ENCODE data around the gene PTCHD4. TPM values are rescaled to one million over a fixed set of nuclear protein-coding genes. Genes with fewer than 3 reads are reported as not detected.

PTCHD4 gene
- total and polyA plus RNA-seq, 2 of the 13 experiments (the other 11 are each of a cell fraction or from before 2014, with no cell fraction given) = 28.4 to 32.9 TPM

DNA sequence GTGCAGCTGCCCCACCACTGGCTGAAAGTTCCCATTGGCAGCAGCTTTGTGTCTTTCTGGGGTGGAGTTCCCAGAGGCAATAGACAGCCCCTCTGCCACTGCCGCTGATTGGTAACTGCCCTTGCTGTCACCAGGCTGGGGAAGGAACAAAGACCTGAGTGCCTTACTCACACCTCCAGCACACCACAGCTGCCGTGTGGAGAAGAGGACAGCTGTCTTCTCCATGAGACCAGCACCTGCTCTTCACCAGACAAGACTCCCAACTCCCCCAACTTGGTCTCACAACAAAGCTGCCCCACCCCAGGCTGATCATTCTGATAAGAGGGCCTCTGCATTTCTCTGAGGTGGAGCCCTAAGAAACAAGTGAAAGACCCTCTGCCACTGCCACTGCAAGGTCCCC is 39.7 kb upstream of the PTCHD4 start (continued):
- TF ChIP-seq, protein P1, sequence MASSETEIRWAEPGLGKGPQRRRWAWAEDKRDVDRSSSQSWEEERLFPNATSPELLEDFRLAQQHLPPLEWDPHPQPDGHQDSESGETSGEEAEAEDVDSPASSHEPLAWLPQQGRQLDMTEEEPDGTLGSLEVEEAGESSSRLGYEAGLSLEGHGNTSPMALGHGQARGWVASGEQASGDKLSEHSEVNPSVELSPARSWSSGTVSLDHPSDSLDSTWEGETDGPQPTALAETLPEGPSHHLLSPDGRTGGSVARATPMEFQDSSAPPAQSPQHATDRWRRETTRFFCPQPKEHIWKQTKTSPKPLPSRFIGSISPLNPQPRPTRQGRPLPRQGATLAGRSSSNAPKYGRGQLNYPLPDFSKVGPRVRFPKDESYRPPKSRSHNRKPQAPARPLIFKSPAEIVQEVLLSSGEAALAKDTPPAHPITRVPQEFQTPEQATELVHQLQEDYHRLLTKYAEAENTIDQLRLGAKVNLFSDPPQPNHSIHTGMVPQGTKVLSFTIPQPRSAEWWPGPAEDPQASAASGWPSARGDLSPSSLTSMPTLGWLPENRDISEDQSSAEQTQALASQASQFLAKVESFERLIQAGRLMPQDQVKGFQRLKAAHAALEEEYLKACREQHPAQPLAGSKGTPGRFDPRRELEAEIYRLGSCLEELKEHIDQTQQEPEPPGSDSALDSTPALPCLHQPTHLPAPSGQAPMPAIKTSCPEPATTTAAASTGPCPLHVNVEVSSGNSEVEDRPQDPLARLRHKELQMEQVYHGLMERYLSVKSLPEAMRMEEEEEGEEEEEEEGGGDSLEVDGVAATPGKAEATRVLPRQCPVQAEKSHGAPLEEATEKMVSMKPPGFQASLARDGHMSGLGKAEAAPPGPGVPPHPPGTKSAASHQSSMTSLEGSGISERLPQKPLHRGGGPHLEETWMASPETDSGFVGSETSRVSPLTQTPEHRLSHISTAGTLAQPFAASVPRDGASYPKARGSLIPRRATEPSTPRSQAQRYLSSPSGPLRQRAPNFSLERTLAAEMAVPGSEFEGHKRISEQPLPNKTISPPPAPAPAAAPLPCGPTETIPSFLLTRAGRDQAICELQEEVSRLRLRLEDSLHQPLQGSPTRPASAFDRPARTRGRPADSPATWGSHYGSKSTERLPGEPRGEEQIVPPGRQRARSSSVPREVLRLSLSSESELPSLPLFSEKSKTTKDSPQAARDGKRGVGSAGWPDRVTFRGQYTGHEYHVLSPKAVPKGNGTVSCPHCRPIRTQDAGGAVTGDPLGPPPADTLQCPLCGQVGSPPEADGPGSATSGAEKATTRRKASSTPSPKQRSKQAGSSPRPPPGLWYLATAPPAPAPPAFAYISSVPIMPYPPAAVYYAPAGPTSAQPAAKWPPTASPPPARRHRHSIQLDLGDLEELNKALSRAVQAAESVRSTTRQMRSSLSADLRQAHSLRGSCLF (CRISPR knock-in tag; IDR thresholded peaks at IDR 0.05; ENCODE audit: borderline replicate concordance) = no peak
- TF ChIP-seq KAT8 (CRISPR knock-in tag; IDR thresholded peaks at IDR 0.05) = no peak
- TF ChIP-seq PAF1 (CRISPR knock-in tag; IDR thresholded peaks at IDR 0.05) = no peak
- TF ChIP-seq, protein P2, sequence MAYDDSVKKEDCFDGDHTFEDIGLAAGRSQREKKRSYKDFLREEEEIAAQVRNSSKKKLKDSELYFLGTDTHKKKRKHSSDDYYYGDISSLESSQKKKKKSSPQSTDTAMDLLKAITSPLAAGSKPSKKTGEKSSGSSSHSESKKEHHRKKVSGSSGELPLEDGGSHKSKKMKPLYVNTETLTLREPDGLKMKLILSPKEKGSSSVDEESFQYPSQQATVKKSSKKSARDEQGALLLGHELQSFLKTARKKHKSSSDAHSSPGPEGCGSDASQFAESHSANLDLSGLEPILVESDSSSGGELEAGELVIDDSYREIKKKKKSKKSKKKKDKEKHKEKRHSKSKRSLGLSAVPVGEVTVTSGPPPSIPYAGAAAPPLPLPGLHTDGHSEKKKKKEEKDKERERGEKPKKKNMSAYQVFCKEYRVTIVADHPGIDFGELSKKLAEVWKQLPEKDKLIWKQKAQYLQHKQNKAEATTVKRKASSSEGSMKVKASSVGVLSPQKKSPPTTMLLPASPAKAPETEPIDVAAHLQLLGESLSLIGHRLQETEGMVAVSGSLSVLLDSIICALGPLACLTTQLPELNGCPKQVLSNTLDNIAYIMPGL (CRISPR knock-in tag; IDR thresholded peaks at IDR 0.05; ENCODE audit: borderline replicate concordance in 1 of 2, low read depth in 1 of 2) = no peak
- no peak for TF ChIP-seq ZNF430 (CRISPR knock-in tag; IDR thresholded peaks at IDR 0.05)

DNA sequence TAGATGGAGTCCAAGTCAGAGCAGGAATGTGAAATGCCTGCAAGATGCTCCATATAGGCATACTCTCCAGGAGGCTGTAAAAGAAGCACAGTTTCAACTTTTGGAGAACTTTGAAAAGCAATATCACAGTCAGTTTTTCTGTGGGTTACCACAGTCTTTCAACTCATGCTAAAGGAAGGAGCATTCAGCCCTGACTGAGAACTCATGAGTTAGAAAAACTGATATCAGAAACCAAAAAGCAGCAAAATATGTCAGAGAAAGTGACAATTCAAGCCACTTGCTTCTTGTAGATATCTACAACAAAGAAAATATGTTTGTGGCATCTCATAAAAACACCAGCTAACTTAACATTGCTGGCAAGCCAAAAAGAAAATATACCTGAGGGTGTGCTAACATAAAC is 36.1 kb upstream of the PTCHD4 start:
- Histone ChIP-seq H3K27me3 (ENCODE audit: control insufficient read depth in 1 of 2, insufficient read depth in 2 of 2, low read length in 2 of 2) (no peaks in the 10 kb centered on the region), H3K9ac (ENCODE audit: insufficient read depth, low read depth, low read length) (no peak overlapping the region), H3K4me2 (ENCODE audit: low read depth, low read length) (no peak overlapping the region), H4K20me1 (ENCODE audit: insufficient read depth, low read length) (no peaks in the 10 kb centered on the region), H3K9me3 (ENCODE audit: low read length) (no peaks in the 10 kb centered on the region), H2AFZ (ENCODE audit: low read length) (no peak overlapping the region), H3K79me2 (ENCODE audit: insufficient read depth, low read length) (no peaks in the 10 kb centered on the region), H3K4me1 (ENCODE audit: insufficient read depth, low read length) (no peaks in the 10 kb centered on the region), H3K4me3 (replicated peaks in 1 of 3; ENCODE audit: insufficient read depth in 1 of 3, low read depth in 2 of 3, low read length in 3 of 3) (no peak overlapping the region), H3K27ac (ENCODE audit: extremely low read length, insufficient read depth, low read length) (no peak overlapping the region), H3K36me3 (replicated peaks in 1 of 2; ENCODE audit: control insufficient read depth in 1 of 2, insufficient read depth in 2 of 2, low read length in 2 of 2) (no peaks in the 10 kb centered on the region)
- ChIA-PET CTCF (ENCODE audit: low intra/inter-chr PET ratio, low total read pairs) (no interaction called here), POLR2A (no interaction called here)
- no peak for ATAC-seq
- DNase-seq (ENCODE audit: low spot score) = no peak
- intact Hi-C loops (cut with micrococcal nuclease; ENCODE audit: unreplicated experiment) (no loop called here), in situ Hi-C loops (cut with HindIII; ENCODE audit: extremely low pct_ligation_motif_present, low pct_unique_long_range_greater_than_20kb) (no loop called here)
- FAIRE-seq = no peak
- BruUV-seq (replicated peaks) = no TSS peak
- TF ChIP-seq MLLT10 (CRISPR knock-in tag; IDR thresholded peaks at IDR 0.05) (no peak), MED8 (CRISPR knock-in tag; IDR thresholded peaks at IDR 0.05; ENCODE audit: insufficient replicate concordance) (no peak), ATF7 (IDR thresholded peaks at IDR 0.05) (no peak), ATF7 (CRISPR knock-in tag; IDR thresholded peaks at IDR 0.05) (no peak), ELF4 (CRISPR knock-in tag; IDR thresholded peaks at IDR 0.05; ENCODE audit: borderline replicate concordance) (no peak), CHD4 (IDR thresholded peaks at IDR 0.05; ENCODE audit: borderline replicate concordance, low read length) (no peak), CREM (IDR thresholded peaks at IDR 0.05) (no peak), CREM (CRISPR knock-in tag; IDR thresholded peaks at IDR 0.05) (no peak), TOPORS (CRISPR knock-in tag; IDR thresholded peaks at IDR 0.05) (no peak), ZNF383 (CRISPR knock-in tag; IDR thresholded peaks at IDR 0.05; ENCODE audit: borderline replicate concordance) (no peak)
- TF ChIP-seq, protein P3, sequence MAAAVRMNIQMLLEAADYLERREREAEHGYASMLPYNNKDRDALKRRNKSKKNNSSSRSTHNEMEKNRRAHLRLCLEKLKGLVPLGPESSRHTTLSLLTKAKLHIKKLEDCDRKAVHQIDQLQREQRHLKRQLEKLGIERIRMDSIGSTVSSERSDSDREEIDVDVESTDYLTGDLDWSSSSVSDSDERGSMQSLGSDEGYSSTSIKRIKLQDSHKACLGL (CRISPR knock-in tag; IDR thresholded peaks at IDR 0.05) = no peak
- TF ChIP-seq, protein P4, sequence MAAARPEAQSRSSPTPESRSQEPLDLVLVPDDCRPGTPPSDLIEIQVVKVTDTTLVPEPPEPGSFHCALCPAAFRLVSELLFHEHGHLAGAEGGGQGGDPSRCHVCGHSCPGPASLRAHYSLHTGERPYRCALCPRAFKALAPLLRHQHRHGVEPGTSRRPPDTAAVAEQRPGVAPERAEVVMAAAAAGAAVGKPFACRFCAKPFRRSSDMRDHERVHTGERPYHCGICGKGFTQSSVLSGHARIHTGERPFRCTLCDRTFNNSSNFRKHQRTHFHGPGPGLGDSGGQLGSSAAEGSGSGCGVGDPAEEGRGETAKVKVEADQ (CRISPR knock-in tag; IDR thresholded peaks at IDR 0.05; ENCODE audit: borderline replicate concordance) = no peak

Measured in HepG2 (cell line).